Hematopoietic multipotent progenitor cell treated with erythropoietin and hydrocortisone succinate and interleukin-3 and kit ligand, for 6 days (in vitro differentiated cells): Measurements from ENCODE around the gene AQP6.

Source experiments
- DNase-seq: peaks from one replicate; pipeline ENCODE4 v3.0.0-alpha.2; 2015

The AQP6 gene

DNA sequence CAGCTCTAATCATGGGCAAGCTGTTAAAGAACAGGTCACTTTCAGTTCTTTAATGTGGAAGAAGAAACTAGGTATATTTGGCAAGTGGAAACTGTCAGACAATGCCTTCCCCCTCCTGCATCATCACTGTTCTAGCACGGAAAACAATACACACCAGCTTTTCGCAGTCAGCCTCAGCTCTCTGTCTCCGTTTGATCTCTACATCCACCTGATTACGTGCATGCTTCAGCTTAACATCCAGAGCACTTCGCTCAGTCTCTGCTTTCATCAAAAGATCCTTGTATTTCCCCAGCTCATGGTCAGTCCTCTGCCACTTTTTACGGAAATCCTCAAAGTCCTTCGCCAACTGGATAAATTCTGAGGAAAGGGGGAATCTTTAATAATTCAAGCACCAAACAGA, 33.5 kb downstream of the AQP6 start:
- DNase-seq, result no peak

DNA sequence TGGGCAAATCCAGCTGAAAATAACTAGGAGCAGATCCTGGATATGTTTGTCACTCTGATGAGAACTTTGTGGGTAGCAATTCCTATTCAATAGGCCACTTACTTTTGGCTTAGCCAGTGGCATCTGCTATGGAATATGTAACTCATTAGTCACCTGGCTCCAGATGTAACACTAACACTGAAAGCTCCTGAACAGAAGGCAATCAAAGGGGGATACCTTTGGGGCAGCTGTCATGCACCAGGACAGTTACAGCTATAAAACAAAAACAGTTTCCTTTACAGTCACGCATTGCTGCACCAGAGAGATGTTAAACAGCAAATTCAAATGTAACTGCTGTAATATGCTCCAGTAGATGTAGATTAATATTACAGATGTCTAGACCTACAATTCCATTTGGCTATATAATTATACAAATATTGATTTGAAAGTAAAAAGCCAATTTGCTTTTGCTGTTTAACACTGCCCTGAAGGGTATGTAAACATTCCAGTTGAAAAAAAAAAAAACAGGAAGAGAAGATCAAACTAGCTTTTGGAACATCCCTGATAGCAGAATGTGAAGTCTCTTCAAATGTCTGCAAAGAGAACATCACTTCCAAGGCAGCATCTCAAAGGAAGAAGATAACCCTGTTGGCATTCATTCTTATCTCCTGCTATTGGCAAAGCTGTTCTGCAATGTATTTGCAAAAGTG, 34.2 kb downstream of the AQP6 start:
- no peak for DNase-seq

DNA sequence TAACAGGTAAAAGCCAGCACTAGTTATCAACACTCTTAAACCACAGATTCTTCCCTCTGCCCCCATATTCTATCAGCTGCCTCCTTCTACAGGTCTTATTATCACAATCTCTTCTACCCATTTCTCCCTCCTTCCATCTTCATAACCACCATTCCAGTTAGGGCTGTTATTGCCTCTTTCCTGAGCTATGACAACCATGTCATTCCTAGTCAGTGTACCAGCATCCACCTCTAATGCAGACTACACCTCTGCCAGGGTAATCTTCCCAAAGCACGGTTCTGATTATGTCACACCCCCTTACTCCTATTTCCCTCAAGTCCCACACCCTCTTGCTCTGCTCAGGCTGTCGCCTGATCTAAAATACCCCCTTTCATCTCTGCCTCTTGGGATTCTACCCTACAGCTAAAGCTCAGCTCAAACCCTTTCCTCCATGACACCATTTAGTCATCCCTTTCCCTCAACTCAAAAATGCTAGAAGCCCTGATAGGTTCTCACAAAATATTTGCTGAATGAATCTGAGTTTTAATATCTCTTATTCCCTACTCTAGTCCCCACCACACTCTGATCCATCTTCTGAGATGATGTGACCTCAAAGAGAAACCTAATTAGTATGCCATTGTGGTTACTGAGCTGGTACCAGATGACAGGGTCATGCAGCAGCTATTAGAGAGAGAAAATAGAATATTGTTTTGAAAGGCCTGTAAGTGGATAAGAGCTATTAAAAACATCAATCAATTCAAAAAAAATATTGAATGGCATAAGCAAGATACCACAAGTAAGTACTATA, 40.8 kb downstream of the AQP6 start:
- DNase-seq, result no peak

DNA sequence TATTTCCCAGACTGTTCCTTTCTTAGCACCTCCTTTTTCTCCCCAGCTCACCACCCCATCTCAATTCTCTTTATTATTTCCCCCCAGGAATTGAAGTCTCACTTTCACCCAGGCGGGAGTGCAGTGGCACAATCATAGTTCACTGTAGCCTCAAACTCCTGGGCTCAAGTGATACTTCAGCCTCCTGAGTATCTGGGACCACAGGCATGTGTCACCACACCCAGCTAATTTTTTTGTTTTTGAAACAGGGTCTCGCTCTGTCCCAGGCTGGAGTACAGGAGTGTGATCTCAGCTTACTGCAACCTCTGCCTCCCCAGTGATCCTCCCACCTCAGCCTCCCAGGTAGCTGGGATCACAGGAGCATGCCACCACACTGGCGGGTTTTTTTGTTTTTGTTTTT, 41.6 kb downstream of the AQP6 start:
- no peak for DNase-seq

DNA sequence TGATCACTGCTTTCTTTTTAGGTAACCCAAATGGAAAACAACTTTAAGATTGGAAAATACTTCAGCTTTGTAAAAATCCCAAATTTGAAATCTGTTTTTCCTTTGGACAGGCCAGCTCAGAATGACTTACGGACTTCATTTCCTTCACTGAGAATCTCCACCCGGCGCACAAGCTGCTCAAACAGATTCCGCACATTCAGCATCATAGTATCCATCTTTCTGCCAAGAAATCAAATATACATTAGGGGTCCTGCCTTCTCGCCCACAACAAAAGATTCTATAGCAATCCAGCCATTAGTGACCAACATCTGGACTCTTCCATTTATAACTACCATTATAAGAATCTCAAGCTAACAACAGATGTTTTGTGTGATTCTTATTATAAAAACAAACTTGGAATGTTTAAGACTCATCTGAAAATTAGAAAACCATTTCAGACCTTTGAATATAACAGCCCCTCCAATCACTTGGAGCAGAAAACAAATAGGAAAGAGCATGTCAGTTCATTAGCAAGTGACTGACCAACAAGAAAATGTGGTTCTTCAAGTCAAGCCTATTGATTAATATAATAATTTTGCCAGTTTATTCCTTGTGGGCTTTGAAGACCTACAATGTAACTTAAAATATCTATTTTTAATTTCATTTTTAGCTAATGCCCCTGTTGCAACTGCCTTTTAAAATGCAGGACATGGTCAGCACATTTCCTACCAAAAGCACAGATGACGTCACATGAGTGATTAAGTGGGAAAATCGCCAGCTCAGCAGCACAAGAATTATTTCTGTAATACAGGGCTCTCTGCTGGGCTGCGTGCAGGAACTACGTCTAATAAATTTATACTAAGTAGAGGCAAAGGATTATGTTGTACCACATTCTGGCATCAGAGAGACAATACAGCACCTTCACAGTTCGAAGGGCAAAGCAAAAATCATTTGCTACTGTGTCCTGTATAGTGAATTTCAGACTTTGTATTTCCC, 44.0 kb downstream of the AQP6 start:
- no peak for DNase-seq

DNA sequence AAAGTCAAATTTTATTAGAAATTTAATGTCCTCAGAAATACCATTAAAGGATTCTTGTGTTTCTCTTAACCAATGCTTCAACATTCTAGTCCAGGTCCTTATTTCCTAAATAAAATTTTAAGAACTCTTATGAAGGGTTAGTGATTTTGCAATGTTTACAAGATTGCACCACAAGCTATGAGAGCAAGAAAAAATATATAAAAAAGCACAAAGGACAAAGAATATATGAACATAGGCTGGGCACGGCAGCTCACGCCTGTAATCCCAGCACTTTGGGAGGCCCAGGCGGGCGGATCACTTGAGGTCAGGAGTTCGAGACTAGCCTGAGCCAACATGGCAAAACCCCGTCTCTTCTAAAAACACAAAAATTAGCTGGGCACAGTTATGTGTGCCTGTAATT, 44.9 kb downstream of the AQP6 start:
- DNase-seq, result no peak

DNA sequence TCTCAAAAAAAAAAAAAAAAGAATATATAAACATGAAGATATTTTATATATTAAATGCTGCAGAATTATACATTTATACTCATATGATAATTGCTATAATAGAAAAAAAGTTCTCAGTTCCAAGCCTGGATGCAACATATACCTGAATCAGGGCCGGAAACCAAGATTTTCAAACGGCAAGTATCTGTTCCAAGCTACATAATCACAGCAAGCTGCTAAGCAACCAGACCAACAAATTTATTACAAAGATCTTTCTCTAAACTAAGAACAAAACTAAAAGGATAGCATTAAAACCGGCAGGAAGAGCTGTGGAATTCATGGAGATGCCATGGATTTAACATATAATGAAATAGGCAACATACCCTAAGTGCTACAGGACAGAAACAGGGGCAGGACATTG, 45.4 kb downstream of the AQP6 start:
- no peak for DNase-seq

DNA sequence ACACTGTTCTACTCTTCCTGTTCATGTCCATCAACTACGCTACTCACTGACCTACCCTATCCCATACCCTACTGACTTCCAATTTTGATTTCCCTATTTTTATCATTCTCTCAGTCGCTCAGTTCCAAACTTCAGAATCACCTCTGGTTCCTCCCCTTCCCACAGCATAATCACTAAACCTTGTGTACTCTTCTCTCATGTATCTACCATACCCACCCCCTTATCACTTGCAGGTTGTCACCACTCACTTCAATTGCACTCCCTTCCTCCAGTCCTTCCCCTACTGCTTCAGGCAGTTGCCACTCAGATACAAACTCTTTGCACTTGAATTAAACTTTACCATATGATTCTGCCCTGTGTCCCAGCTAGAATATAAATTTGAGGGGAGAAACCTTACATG, 46.2 kb downstream of the AQP6 start:
- DNase-seq, result peak; percentile 44

DNA sequence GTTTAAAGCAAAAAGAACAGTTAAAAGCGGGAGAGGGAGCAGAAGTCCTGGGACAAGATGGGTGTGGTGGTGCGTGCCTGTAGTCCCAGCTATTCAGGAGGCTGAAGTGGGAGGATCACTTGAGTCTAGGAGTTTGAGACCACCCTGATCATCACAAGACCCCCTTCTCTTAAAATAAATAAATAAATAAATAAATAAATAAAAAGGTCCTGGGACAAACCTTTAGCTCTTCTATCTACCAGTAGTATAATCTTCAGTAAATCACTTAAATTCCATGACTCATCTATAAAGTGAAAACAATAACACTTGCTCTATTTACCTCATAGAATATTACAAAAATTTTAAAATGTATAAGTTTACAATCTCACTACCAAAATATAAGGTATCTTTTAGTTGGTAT, 46.8 kb downstream of the AQP6 start:
- no peak for DNase-seq

DNA sequence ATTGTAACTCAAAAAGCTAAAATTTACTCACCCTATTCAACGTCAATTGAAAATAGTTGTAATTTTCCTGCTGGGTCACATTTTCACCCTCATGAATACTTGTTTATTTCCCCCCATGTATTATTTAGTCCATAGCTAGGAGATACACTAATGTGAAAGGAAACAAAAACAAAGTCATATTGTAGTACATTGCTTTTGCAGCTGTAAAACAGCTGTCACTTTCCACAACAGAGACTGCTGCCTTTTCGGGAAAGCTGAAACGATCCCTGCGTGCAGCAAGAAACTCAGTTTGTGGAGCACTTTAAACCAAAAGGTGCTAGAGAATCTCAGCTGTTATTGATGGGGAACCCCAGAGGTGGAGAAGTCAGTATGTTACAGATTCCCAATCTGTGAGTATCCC, 48.3 kb downstream of the AQP6 start:
- DNase-seq, result no peak

DNA sequence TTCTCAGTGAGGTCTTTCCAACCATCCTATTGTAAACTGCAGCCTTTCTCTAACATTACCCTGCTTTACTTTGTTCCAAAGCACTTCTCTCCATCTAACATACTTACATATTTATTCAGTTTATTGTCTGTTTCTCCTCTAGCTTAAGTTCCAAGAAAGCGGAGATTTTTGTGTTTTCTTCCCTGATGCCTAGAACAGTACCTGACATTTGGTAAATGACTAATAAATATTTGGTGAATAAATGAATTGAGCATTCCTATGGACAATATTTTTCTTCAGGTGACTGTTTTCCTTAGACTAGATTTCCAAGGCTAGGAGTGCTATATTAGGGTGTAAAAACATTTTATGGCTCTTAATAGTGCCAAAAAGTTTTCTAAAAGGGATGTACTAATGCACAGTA, 50.2 kb downstream of the AQP6 start:
- no peak for DNase-seq

DNA sequence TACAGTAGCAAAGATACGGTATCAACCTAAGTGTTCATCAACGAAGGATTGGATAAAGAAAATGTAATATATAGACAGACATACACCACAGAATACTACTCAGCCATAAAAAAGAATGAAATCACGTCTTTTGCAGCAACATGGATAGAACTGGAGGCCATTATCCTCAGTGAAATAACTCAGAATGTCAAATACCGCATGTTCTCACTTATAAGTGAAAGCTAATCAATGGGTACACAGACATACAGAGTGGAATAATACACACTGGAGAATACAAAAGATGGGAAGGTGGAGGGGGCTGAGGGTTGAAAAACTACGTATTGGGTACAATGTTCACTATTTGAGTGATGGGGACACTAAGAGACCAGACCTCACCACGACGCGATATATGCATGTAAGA, 51.5 kb downstream of the AQP6 start:
- no peak for DNase-seq

DNA sequence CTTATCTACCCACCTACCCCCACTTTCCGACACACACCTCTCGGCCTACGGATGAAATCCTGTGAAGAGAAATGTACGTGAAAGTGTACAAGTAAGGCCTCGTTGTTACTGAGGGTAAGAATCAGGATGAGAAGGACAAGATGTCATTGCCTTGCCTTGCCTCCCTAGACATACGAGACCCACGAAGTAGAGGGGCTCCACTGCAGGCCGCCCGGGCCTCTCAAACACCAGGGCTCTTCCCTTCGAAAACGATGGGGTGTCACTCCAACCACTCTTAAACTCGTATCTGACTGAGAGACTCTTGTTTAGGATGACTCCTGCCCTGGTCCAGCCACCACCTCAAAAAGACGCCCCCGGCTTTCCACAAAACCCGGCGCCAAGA, 52.0 kb downstream of the AQP6 start:
- DNase-seq, result peak; percentile 57

DNA sequence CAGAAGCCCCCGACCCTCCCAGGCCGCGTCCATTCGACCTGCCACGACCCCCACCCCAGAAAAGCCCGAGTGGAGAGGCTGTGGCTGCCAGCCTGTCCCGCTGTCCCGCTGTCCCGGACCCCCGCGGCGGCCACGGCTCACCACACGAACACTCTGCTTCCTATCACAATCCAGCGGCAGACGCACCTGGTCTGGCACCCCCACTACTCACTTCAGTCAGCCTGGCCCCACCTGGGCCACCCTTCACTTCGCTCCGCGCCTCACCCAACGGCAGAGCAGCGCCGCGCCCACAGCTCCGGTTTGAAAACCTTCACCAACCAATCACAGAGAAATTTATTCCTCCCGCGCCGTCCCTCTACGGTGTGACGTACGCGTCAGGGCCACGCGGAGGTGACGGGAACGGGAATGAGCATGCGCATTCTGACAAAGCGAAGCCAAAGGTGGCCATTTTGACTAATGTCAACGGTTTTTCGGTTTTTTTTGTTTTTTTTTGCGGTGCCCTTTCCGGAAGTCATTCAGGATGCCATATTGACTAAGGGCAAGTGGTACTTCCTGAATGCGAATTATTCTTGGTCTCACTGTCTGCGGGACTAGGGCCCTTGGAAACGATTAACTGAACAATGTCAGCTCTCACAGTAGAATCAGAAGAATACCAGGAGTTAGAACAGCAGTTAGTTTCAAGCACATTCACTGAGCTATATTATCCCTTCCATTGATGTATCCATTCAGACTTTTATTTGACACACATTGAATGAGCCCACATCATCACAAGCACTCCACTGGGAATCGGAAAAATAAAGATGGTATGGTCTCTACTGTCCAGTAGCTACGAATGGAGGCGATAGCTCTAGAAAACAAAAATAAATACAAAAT, 52.7 kb downstream of the AQP6 start, which contains the start of gene RACGAP1:
Gene RACGAP1 (minus strand): TSS at position 308 of the 873 bp plus-strand sequence. CDS start 8,779 bp downstream, outside the sequence.
- peak; percentile 100 for DNase-seq

DNA sequence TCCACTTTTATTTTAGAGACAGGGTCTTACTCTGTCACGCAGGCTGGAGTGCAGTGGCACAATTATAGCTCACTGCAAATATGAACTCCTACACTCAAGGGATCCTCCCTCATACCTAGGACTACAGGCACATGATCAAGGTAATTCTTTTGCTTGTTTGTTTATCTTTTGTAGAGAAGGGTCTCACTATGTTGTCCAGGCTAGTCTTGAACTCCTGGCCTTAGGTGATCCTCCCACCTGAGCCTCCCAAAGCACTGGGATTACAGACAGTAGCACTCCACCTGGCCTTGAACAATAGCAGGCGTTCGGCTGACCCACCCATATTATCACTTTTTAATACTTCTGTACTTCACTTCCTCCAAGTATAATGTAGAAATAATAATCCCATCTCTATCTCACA, 53.9 kb downstream of the AQP6 start:
- no peak for DNase-seq
